Regular cardiac myocyte (primary cell): ENCODE measurements around the gene GPR62. TPM values are rescaled to one million over a fixed set of nuclear protein-coding genes. Genes with fewer than 3 reads are reported as not detected.

Experiments used
- total RNA-seq: library from RNA; depleted of rRNA; stranded (reverse); fragments of >200 nt; gene quantifications from 2 replicates; pipeline ENCODE4 v1.2.3, GENCODE V29; 2014

Gene GPR62, protein sequence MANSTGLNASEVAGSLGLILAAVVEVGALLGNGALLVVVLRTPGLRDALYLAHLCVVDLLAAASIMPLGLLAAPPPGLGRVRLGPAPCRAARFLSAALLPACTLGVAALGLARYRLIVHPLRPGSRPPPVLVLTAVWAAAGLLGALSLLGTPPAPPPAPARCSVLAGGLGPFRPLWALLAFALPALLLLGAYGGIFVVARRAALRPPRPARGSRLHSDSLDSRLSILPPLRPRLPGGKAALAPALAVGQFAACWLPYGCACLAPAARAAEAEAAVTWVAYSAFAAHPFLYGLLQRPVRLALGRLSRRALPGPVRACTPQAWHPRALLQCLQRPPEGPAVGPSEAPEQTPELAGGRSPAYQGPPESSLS
- under 0.01 TPM in 1 of 2 replicates, not detected in the other for total RNA-seq

DNA sequence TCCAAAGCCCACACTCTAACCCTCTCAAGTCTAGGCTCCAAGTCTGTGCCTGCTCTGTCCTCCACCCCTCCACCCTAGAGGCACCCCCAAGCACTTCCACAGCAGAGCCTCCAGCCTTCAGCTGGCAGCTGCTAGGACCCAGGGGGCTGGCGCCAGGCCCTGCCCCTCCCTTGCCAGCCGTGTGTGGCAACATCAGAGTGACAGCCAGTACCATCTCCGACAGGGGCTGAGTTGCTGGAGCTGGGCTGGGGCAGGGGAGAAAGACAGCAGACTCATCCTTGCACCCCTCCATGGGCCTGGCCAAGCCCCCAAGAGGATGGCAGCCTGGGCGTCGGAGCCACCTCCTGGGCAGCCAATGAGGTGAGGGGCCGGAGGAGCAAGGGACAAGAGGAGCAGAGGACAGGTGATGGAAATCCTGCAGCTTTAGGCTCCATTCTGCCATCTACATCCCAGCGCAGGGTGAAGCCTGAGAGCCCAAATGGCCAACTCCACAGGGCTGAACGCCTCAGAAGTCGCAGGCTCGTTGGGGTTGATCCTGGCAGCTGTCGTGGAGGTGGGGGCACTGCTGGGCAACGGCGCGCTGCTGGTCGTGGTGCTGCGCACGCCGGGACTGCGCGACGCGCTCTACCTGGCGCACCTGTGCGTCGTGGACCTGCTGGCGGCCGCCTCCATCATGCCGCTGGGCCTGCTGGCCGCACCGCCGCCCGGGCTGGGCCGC, at the start of gene GPR62:
Gene GPR62 (plus strand): TSS at position 207 of the 718 bp plus-strand sequence. CDS start 272 bp downstream, at position 479.

DNA sequence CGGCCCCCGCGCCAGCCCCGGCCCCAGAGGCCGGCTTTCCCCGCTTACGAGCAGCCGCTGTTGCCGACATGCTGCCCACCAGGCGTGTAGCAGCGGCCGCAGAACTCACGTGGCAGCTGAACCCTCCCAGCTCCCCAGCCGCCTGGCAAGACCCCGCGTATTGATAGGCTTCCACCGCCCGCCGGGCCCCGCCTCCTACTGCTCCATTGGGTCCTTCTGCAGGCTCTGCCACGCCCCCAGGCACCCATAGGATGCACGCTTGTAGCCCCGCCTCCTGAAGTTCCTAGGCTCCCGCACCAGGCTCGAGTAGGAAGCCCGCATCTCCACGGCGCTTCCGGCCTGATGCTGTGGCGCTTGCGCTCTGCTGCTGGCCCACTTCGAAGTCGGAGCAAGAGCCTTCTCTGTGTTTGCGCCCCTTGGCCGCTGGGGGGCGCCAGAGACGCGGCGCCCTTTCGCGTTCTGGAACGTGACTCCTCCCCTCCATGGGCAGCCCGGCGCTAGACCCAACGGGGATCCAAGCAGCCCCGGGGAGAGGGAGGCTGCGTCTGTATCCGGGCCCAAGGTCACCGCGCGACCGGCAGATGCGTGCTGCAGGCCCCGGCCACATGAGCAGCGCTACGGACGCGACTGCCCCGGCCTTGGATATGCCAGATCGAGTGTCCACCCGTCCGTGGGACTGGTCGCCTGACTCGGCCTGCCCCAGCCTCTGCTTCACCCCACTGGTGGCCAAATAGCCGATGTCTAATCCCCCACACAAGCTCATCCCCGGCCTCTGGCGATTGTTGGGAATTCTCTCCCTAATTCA, 13.2 kb upstream of the GPR62 start, which contains the start of the genes PARP3 and RRP9:
Gene PARP3 (plus strand): TSS at position 566 of the 805 bp plus-strand sequence. CDS start 993 bp downstream, outside the sequence.
Gene RRP9 (minus strand): TSS at position 107 of the 805 bp plus-strand sequence. CDS start 37 bp downstream, at position 70.

DNA sequence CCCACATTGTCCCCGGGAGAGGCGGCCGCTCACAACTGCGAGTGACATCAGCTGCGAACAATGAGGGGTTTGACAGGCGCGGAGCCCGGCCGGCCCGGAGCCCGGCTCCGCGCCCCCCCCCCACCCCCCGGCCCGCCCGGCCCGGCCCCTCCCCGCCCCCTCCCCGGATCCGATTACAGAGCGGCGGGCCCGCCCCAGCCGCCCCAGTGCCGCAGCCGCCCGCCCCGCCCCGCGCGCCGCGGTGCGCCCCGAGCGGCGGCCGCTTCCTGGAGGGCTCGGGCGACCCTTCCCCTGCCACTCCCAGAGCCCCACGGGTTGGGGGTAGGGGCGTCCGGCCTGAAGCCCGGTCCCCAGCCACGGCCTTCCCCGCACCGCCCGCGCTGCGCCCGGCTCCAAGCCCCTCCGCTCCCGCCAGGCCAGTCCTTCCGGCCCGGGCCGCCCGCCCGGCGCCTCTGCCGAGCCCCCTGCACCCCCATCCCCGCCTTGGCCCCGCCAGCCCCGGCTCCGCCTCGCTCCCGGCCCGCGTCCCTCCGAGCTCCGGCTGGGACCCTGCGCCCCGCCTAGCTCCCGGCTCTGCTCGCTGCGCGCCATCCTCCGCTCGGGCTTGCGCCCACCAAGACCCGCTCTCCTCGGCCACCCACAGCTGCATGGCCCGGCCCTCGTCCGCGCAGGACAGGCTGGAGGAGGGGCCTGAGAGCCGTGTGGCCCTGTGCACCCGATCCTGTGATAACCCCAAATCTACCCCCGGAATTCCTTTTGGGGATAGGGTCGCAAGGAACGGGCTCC, 12.4 kb downstream of the GPR62 start, which contains the start of gene PCBP4:
Gene PCBP4 (minus strand): TSS at position 71 of the 786 bp plus-strand sequence. CDS start 6,214 bp downstream, outside the sequence.

DNA sequence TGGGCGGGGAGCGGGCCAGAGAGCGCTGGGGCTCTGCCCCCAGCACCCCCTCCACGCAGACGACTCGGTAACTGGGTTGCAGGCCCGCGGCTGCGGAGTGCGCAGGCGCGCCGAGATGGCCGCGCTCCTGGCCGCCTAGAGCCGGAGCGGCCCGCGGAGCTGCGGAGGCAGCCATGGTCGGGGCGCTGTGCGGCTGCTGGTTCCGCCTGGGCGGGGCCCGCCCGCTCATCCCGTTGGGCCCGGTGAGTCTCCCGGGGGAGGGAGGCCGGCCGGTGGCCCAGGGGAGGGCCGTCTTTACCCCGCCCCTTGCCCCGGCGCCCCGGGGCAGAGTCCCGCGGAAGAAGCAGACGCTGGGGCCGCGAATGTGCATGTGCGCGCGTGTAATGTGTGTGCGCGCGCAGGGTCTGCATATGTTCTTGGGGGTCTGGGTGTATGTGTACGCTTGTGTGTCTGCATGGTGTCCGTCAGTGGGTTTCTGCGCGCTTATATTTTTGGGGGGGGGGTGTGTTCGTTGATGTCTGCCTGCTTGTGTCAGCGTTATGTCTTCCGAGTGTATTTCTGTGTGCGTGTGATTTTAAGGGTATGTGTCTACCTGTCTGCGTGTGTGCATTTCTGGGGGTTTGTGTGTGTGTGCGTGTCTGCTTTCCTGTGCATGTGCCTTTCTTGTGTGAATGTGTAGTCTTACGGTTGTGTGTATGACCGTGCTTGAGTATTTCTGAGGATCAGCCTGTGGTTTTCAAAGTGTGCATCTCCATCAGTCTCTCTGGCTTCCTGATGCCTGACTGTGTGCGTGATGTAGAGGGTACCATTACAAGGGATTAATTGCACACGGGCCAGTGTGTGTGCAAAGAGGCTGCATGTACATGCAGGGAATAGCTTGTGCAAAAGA, 20.0 kb downstream of the GPR62 start, which contains the start of gene ABHD14A:
Gene ABHD14A (plus strand): TSS at position 102 of the 889 bp plus-strand sequence. CDS start 72 bp downstream, at position 174.

DNA sequence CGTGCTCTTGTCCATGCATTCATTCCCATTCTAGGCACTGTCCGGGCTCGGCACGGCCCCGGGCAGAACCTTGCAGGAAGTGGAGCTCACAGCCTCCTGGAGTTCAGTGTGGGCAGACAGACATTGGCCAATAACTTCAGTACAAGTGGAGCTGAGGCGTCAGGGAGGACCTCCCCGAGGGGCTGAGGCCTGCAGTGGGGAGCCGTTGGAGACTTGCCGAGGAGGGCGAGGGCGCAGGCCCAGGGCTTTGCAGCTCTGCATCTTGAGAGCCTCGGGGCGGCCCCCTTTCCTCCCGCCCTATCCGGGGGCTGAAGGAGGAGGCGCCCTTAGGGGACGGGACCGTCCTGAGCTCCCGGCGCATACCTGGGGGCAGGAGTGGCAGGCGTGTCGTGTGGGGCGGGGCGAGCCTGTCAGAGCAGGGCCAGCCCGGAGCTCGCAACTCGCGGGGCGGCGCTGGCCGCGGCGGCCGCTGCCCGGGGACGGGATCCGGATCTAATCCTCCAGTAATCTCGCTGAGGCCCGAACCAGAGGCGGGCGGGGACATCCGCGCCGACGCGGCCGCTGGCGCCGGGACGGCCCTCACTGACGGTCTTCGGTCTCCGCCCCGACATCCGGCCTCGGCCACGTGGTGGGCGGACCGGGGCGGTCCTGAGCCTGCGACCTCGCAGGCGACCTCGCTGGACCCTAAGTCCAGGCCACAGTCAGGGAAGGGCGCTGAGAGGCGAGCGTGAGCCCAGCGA, 27.8 kb downstream of the GPR62 start, which contains the start of gene ACY1:
Gene ACY1 (plus strand): TSS at position 698 of the 740 bp plus-strand sequence. CDS start 530 bp downstream, outside the sequence.

DNA sequence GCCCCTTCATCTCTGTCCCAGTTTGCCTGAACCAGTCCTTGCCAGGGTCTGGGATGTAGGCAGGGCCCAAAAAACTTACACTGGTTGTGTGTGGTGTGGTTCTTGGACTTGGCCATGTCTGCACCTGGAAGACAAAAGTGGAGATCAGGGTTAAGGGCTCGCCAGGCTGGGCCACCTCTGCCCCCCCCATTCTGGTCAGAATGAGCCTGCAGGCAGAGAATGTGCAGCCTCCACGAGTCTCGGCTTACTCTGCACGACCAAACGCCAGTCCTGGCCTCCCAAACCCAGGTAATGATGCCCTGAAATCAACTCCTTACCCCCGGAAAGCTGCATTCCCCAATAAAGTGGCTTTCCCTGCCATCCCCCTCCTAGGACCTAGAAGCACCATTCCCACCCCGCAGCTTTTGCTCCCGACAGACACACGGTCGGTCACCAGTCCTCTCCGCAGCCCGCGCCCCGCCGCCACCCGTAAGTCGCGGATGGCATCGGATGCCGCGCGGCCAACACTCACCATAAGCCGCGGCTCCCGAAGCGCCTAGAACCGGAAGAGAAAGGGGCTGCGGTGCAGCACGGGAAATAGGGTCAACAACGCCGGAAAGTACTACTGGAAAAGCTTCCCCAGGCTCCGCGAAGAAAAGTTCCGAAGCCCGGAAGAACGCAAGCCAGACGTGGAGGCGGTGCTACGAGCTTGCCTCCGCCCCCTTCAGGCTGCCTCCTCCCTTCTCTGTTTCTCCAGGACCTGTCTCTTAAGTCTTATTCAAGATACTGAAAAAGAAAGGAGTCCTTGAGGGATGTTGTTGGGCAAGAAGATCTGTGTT, 40.4 kb downstream of the GPR62 start, which contains the start of gene RPL29:
Gene RPL29 (minus strand): TSS at position 550 of the 818 bp plus-strand sequence. CDS start 434 bp downstream, at position 116.

Other genes with a start within 250 kb of the GPR62 start
- gene GRM2, start 248.3 kb upstream of the GPR62 start, total RNA-seq = under 0.01 TPM in 2 replicates
- not detected in 2 replicates for gene IQCF6, start 176.1 kb upstream of the GPR62 start, total RNA-seq
- not detected in 2 replicates for gene IQCF2, start 93.8 kb upstream of the GPR62 start, total RNA-seq
- gene IQCF5, start 79.8 kb upstream of the GPR62 start, total RNA-seq = not detected in 2 replicates
- gene IQCF1, start 52.0 kb upstream of the GPR62 start, total RNA-seq = not detected in 2 replicates
- 24.0 and 65.4 TPM in 2 replicates for gene RRP9, start 13.5 kb upstream of the GPR62 start, total RNA-seq
- 22.8 and 24.9 TPM in 2 replicates for gene PARP3, start 13.0 kb upstream of the GPR62 start, total RNA-seq
- 35.0 and 66.1 TPM in 2 replicates for gene PCBP4, start 12.1 kb downstream of the GPR62 start, total RNA-seq
- 16.9 and 24.5 TPM in 2 replicates for gene ABHD14B, start 18.7 kb downstream of the GPR62 start, total RNA-seq
- gene ABHD14A, start 19.7 kb downstream of the GPR62 start, total RNA-seq = 6.5 and 16.6 TPM in 2 replicates
- gene ACY1, start 28.2 kb downstream of the GPR62 start, total RNA-seq = 64.8 and 86.5 TPM in 2 replicates
- 1,134 and 1,150 TPM in 2 replicates for gene RPL29, start 40.5 kb downstream of the GPR62 start, total RNA-seq
- gene DUSP7, start 101.2 kb downstream of the GPR62 start, total RNA-seq = 5.9 and 10.9 TPM in 2 replicates
- gene POC1A, start 199.0 kb downstream of the GPR62 start, total RNA-seq = 2.3 and 21.1 TPM in 2 replicates
- gene ALAS1, start 242.8 kb downstream of the GPR62 start, total RNA-seq = 27.1 and 32.8 TPM in 2 replicates